ENCODE measurements around the gene CLASP2.
"Not testable (repeated sequence)": the region's sequence is repeated elsewhere in the genome, so short reads cannot be mapped to it uniquely, and the experiment has no call there.

Gene CLASP2

GRCh38 chr3:33453331-33453761 lies 264.7 kb downstream of the CLASP2 start:
- no peak for DNase-seq (ENCODE audit: low read depth in 2 of 2)

GRCh38 chr3:33451994-33452393 lies 266.1 kb downstream of the CLASP2 start:
- DNase-seq (ENCODE audit: low read depth in 2 of 2): not testable (repeated sequence)

DNA sequence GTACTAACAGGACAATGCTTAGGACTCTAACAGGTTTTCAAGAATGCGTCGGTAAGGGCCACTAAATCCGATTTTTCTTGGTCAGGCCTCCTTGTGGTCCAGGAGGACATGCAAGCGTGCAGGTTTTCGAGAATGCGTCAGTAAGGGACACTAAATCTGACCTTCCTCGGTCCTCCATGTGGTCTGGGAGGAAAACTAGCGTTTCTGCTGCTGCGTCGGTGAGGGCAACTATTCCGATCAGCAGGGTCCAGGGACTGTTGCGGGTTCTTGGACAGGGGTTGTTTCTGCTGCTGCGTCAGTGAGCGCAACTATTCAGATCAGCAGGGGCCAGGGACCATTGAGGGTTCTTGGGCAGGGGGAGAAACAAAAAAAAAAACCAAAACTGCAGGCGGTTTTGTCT lies 270.1 kb downstream of the CLASP2 start:
- DNase-seq (ENCODE audit: low read depth in 2 of 2): no peak

DNA sequence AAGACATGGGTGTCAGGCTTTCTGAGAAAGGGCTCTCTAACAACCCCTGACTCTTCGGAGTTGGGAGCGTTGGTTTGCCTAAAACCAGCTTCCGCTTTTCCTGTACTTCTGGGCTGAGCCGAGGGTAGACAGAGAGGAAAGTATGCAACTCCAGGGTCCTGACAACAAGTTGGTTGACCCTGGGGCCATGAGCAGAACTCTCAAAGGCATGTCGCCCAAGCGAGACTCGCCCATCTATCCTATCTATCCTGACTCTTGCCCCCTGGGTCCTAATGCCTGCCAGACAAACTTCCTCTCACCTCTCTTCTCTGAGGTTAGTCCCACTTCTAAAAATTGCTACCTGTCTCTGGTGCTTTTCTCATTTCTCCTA lies 270.8 kb downstream of the CLASP2 start:
- not testable (repeated sequence) for DNase-seq (ENCODE audit: low read depth in 2 of 2)
